IMR-90 (cell line): ENCODE data around the gene C1GALT1C1. TPM values are rescaled to one million over a fixed set of nuclear protein-coding genes. Genes with fewer than 3 reads are reported as not detected.
A peak's percentile ranks its signal among the peaks of the same experiment; 100 is the strongest.

ENCODE experiments used
- ATAC-seq: fragments of 200-7000 bp; cut with Tn5 transposase; 2 replicates; pipeline ENCODE4 v1.9.1; 2020; ENCODE audit warnings: low read depth, mild to moderate bottlenecking, moderate library complexity
- BruUV-seq: library from RNA; stranded (reverse); fragments of 400-500 nt; replicated peaks from 2 replicates; lab custom pipeline; 2021; lab: Mats Ljungman, UMichigan
- CTCF ChIA-PET: fragments of 300-600 bp; formaldehyde crosslinking; extraction: SDS; loops from one replicate; lab custom pipeline; 2021; ENCODE audit warnings: antibody characterized with exemption; lab: Yijun Ruan, JAX
- POLR2A ChIA-PET: fragments of 300-600 bp; sonication (Branson Sonifier 250); formaldehyde crosslinking; loops from one replicate; lab custom pipeline; 2022; ENCODE audit warnings: antibody characterized with exemption; ENCODE audit not compliant: unreplicated experiment; lab: Charles Lee
- DNase-seq: peaks from one replicate; pipeline ENCODE4 v3.0.0; 2013
- H2AFZ ChIP-seq: replicated peaks from 2 replicates; pipeline ENCODE3; 2013; ENCODE audit warnings: low read length, mild to moderate bottlenecking; ENCODE audit not compliant: poor library complexity
- H2AK5ac ChIP-seq: 2 replicates; pipeline ENCODE4 v1.6.1; 2013; ENCODE audit warnings: low read depth, low read length, inconsistent platforms
- H2AK9ac ChIP-seq: replicated peaks from 2 replicates; pipeline ENCODE3; 2013; ENCODE audit warnings: mild to moderate bottlenecking, low read depth, low read length, moderate library complexity; ENCODE audit not compliant: poor library complexity
- H2BK120ac ChIP-seq: 2 replicates; pipeline ENCODE4 v1.6.1; 2013; ENCODE audit warnings: low read depth, low read length, inconsistent platforms
- H2BK15ac ChIP-seq: 3 replicates; pipeline ENCODE4 v1.6.1; 2013; ENCODE audit warnings: low read depth, low read length, inconsistent platforms
- H2BK20ac ChIP-seq: 2 replicates; pipeline ENCODE4 v1.6.1; 2013; ENCODE audit warnings: low read depth, mild to moderate bottlenecking, inconsistent platforms, low read length, moderate library complexity
- H2BK5ac ChIP-seq: 2 replicates; pipeline ENCODE4 v1.6.1; 2013; ENCODE audit warnings: mild to moderate bottlenecking, low read depth, low read length, inconsistent platforms; ENCODE audit not compliant: poor library complexity, severe bottlenecking
- H3K14ac ChIP-seq: replicated peaks from 2 replicates; pipeline ENCODE4 v1.6.1; 2013; ENCODE audit warnings: low read depth, low read length, inconsistent platforms
- H3K18ac ChIP-seq: 2 replicates; pipeline ENCODE4 v1.6.1; 2013; ENCODE audit warnings: low read depth, low read length, control low read depth
- H3K23ac ChIP-seq: 2 replicates; pipeline ENCODE4 v1.6.1; 2013; ENCODE audit warnings: low read depth, low read length, inconsistent platforms
- H3K27ac ChIP-seq: 2 replicates; pipeline ENCODE4 v1.5.1; 2013; ENCODE audit warnings: mild to moderate bottlenecking, control low read depth, low read length; ENCODE audit not compliant: insufficient read depth
- H3K27me3 ChIP-seq: 2 replicates; pipeline ENCODE4 v1.6.1; 2013; ENCODE audit warnings: low read length; ENCODE audit not compliant: control insufficient read depth, insufficient read depth
- H3K36me3 ChIP-seq: 2 replicates; pipeline ENCODE4 v1.6.1; 2013; ENCODE audit warnings: low read length, mixed read lengths; ENCODE audit not compliant: control insufficient read depth, insufficient read depth
- H3K4ac ChIP-seq: 2 replicates; pipeline ENCODE4 v1.6.1; 2013; ENCODE audit warnings: low read depth, low read length, inconsistent platforms
- H3K4me1 ChIP-seq: 2 replicates; pipeline ENCODE4 v1.6.1; 2013; ENCODE audit warnings: low read length, mixed read lengths; ENCODE audit not compliant: control insufficient read depth, insufficient read depth
- H3K4me2 ChIP-seq: 2 replicates; pipeline ENCODE4 v1.6.1; 2013; ENCODE audit warnings: low read depth, mild to moderate bottlenecking, control low read depth, low read length, moderate library complexity
- H3K4me3 ChIP-seq: 2 replicates; pipeline ENCODE4 v1.5.1; 2013; ENCODE audit warnings: low read depth, mild to moderate bottlenecking, control low read depth, low read length, moderate library complexity; ENCODE audit not compliant: insufficient read depth
- H3K56ac ChIP-seq: 2 replicates; pipeline ENCODE4 v1.6.1; 2013; ENCODE audit warnings: low read length, inconsistent platforms; ENCODE audit not compliant: insufficient read depth; ENCODE audit errors: extremely low read depth
- H3K79me1 ChIP-seq, 2 experiments: 2 replicates each; pipeline ENCODE4 v1.6.1; 2013; ENCODE audit warnings: low read length in 2 of 2, inconsistent platforms in 1 of 2, low read depth in 1 of 2
- H3K9ac ChIP-seq: 2 replicates; pipeline ENCODE4 v1.6.1; 2013; ENCODE audit warnings: low read depth, low read length, control low read depth
- H3K9me1 ChIP-seq: 2 replicates; pipeline ENCODE4 v1.6.1; 2013; ENCODE audit warnings: low read length, inconsistent platforms; ENCODE audit not compliant: insufficient read depth
- H3K9me3 ChIP-seq: 2 replicates; pipeline ENCODE4 v1.6.1; 2013; ENCODE audit warnings: low read length; ENCODE audit not compliant: control insufficient read depth, insufficient read depth
- H4K20me1 ChIP-seq: 2 replicates; pipeline ENCODE4 v1.6.1; 2013; ENCODE audit warnings: low read length, inconsistent platforms; ENCODE audit not compliant: insufficient read depth
- H4K5ac ChIP-seq: 2 replicates; pipeline ENCODE4 v1.6.1; 2013; ENCODE audit warnings: mild to moderate bottlenecking, low read depth, low read length, control low read depth
- H4K8ac ChIP-seq, 2 experiments: 2 replicates each; pipeline ENCODE4 v1.6.1; 2013; ENCODE audit warnings: low read depth in 2 of 2, low read length in 2 of 2, control low read depth in 1 of 2, inconsistent platforms in 1 of 2
- H4K91ac ChIP-seq: 2 replicates; pipeline ENCODE4 v1.6.1; 2013; ENCODE audit warnings: low read depth, low read length, inconsistent platforms; ENCODE audit not compliant: insufficient read depth
- CEBPB ChIP-seq: IDR thresholded peaks from 2 replicates; pipeline ENCODE4 v1.6.1; 2012; ENCODE audit warnings: low read depth, low read length, improper control_type of control experiment
- CHD1 ChIP-seq: IDR thresholded peaks from 2 replicates; pipeline ENCODE4 v1.6.1; 2012; ENCODE audit warnings: low read depth, low read length, improper control_type of control experiment
- FOS ChIP-seq: fragments of 150-350 bp; IDR thresholded peaks from 2 replicates; pipeline ENCODE4 v1.6.1; 2016; ENCODE audit warnings: low read depth, low read length
- MAFK ChIP-seq: IDR thresholded peaks from 2 replicates; pipeline ENCODE4 v1.6.1; 2012; ENCODE audit warnings: low read depth, low read length, improper control_type of control experiment
- MAZ ChIP-seq: IDR thresholded peaks from 2 replicates; pipeline ENCODE4 v1.6.1; 2012; ENCODE audit warnings: low read depth, mild to moderate bottlenecking, low read length, improper control_type of control experiment, moderate library complexity, borderline replicate concordance
- RFX5 ChIP-seq: IDR thresholded peaks from 2 replicates; pipeline ENCODE4 v1.8.0; 2012; ENCODE audit warnings: low read depth, mild to moderate bottlenecking, low read length, moderate library complexity
- SMC3 ChIP-seq: fragments of 150-350 bp; IDR thresholded peaks from 2 replicates; pipeline ENCODE4 v1.6.1; 2016; ENCODE audit warnings: low read depth, mild to moderate bottlenecking, antibody characterized with exemption, low read length, moderate library complexity
- USF2 ChIP-seq: fragments of 150-350 bp; IDR thresholded peaks from 2 replicates; pipeline ENCODE4 v1.6.1; 2017; ENCODE audit warnings: mild to moderate bottlenecking, antibody characterized with exemption, low read length, low read depth
- WGBS, 2 experiments: methylation state at CpG; one replicate each; pipeline versions ENCODE4 v1.1.5 to v1.1.7; 2013; ENCODE audit warnings: missing lambda C conversion rate in 2 of 2; ENCODE audit not compliant: insufficient read length in 1 of 2; ENCODE audit errors: extremely low coverage in 2 of 2; 5-methylcytosine and 5-hydroxymethylcytosine counted together
- dilution Hi-C: fragments of 300-500 bp; cut with HindIII; formaldehyde crosslinking; loops from one replicate; pipeline ENCODE4 v1.14.3; 2018; ENCODE audit warnings: low sequenced_read_pairs; ENCODE audit not compliant: unreplicated experiment
- in situ Hi-C: fragments of 300-500 bp; cut with MboI; formaldehyde crosslinking; loops from 3 replicates; pipeline ENCODE4 v1.14.3; 2019; ENCODE audit warnings: low sequenced_read_pairs, inconsistent platforms, mixed read lengths
- intact Hi-C: fragments of 100-400 bp; cut with micrococcal nuclease; formaldehyde crosslinking; loops from 2 replicates; pipeline ENCODE4 v1.10.0; 2022
- polyA plus RNA-seq, 3 experiments: library from polyadenylated mRNA; depleted of rRNA; stranded (reverse); fragments of >200 nt; gene quantifications; 2 replicates each; pipeline ENCODE4 v1.2.3, GENCODE V29; 2012; ENCODE audit warnings: low replicate concordance in 1 of 3
- total RNA-seq: library from RNA; depleted of rRNA; stranded (reverse); fragments of >200 nt; gene quantifications from 2 replicates; pipeline ENCODE4 v1.2.3, GENCODE V29; 2012

C1GALT1C1 gene
- total and polyA plus RNA-seq, 2 of the 4 experiments (the other 2 are of a cell fraction): 15.2 to 20.0 TPM

GRCh38 chrX:120672841-120673530, 43.1 kb upstream of the C1GALT1C1 start:
- intact Hi-C loops (no loop called here), in situ Hi-C loops (no loop called here), dilution Hi-C loops (no loop called here)
- Histone ChIP-seq H3K56ac (no peak overlapping the region), H3K4me2 (no peak overlapping the region), H3K27ac (no peak overlapping the region), H2AK9ac (no peak overlapping the region), H3K4me1 (no peaks in the 10 kb centered on the region), H3K9me1 (no peaks in the 10 kb centered on the region), H4K91ac (no peak overlapping the region), H3K9me3 (no peaks in the 10 kb centered on the region), H2BK120ac (no peak overlapping the region), H3K18ac (no peak overlapping the region), H4K20me1 (no peaks in the 10 kb centered on the region), H2BK15ac (no peak overlapping the region), H3K4ac (no peak overlapping the region), H3K79me1 (no peaks in the 10 kb centered on the region), H2AK5ac (no peak overlapping the region), H3K23ac (no peak overlapping the region), H3K27me3 (no peaks in the 10 kb centered on the region), H3K4me3 (no peak overlapping the region), H3K36me3 (no peaks in the 10 kb centered on the region), H2AFZ (peak overlapping the region; percentile 58), H2BK20ac (no peak overlapping the region), H3K9ac (no peak overlapping the region), H2BK5ac (no peak overlapping the region), H3K14ac (no peak overlapping the region), H4K8ac (no peak overlapping the region), H4K5ac (no peak overlapping the region)
- CTCF ChIA-PET: no interaction called here
- DNase-seq (no peak), ATAC-seq (no peak)
- WGBS, 2 experiments: no CpG with 5 or more reads among the region's 4 CpGs
- TF ChIP-seq MAFK (peak; percentile 41; the same call in 1 of the 2 replicates), SMC3 (no peak), FOS (no peak), USF2 (no peak), CEBPB (no peak), RFX5 (peak; percentile 75), MAZ (no peak), CHD1 (no peak)
- POLR2A ChIA-PET: no interaction called here
- no TSS peak for BruUV-seq
